Uterus (tissue), 4 donors: ENCODE results near the gene GPR27. TPM values are rescaled to one million over a fixed set of nuclear protein-coding genes. Genes with fewer than 3 reads are reported as not detected.

ENCODE experiments used
- DNase-seq, 2 donors: peaks; one replicate each; pipeline ENCODE4 v3.0.0-alpha.2; 2019 to 2020
- H3K27ac ChIP-seq, 2 donors: fragments of 200-600 bp; sonication (generic); 1 replicate in 1 of 2; 2 replicates in 1 of 2; pipeline ENCODE4 v1.5.1; 2016 to 2018
- H3K27me3 ChIP-seq, 2 donors: fragments of 200-600 bp; sonication (generic); one replicate each; pipeline ENCODE4 v1.5.1; 2018 to 2019; ENCODE audit warnings: control low read depth in 1 of 2
- H3K36me3 ChIP-seq, 2 donors: fragments of 200-600 bp; sonication (generic); one replicate each; pipeline ENCODE4 v1.5.1; 2019; ENCODE audit warnings: control low read depth in 1 of 2
- H3K4me1 ChIP-seq, 2 donors: fragments of 200-600 bp; sonication (generic); one replicate each; pipeline ENCODE4 v1.5.1; 2018 to 2019; ENCODE audit warnings: control low read depth in 1 of 2
- H3K4me3 ChIP-seq, 2 donors: fragments of 200-600 bp; sonication (generic); 1 replicate in 1 of 2; 2 replicates in 1 of 2; pipeline ENCODE4 v1.5.1; 2018 to 2019; ENCODE audit warnings: mild to moderate bottlenecking in 1 of 2
- H3K9me3 ChIP-seq, 2 donors: fragments of 200-600 bp; sonication (generic); one replicate each; pipeline ENCODE4 v1.5.1; 2019; ENCODE audit warnings: control low read depth in 1 of 2
- CTCF ChIP-seq, 4 experiments: fragments of 200-600 bp in 2 of 4; fragments of 450-650 bp in 2 of 4; sonication (generic) in 2 of 4; IDR thresholded peaks; one replicate each; pipeline ENCODE4 v1.5.1; 2016 to 2019; ENCODE audit warnings: antibody characterized with exemption in 4 of 4, mild to moderate bottlenecking in 2 of 4, moderate library complexity in 1 of 4
- POLR2A ChIP-seq, 2 donors: fragments of 450-650 bp; IDR thresholded peaks; one replicate each; pipeline ENCODE4 v1.6.1; 2016; ENCODE audit warnings: antibody characterized with exemption in 2 of 2, mild to moderate bottlenecking in 1 of 2, moderate library complexity in 1 of 2
- intact Hi-C: fragments of 100-400 bp; cut with DNase I; formaldehyde crosslinking; loops from one replicate; pipeline ENCODE4 v1.15.1; 2023; ENCODE audit warnings: low total_unique reads
- total RNA-seq, 4 donors: library from RNA; depleted of rRNA in 3 of 4; stranded (reverse); fragments of >200 nt in 3 of 4; gene quantifications; one replicate each; pipeline versions ENCODE4 v1.1.0 to v1.2.4, GENCODE V29; 2014 to 2023
- donor health status: DM: yes; HTN: yes; CAD: no.

The GPR27 gene
- total RNA-seq, 4 donors from 2014 or later: under 0.01 to 9.7 (median 4.4) TPM

- no peak for DNase-seq
- H3K9me3 ChIP-seq: no peaks in the 10 kb centered on the region
- H3K27ac ChIP-seq: no peak overlapping the region
- H3K36me3 ChIP-seq: no peaks in the 10 kb centered on the region
- peaks cover 0 to 8% of the 10 kb centered on the region in 2 donors for H3K4me1 ChIP-seq
- TF ChIP-seq POLR2A (IDR thresholded peaks at IDR 0.05) (no peak), CTCF (IDR thresholded peaks at IDR 0.05) (no peak)
- H3K27me3 ChIP-seq: peaks cover 15 to 37% of the 10 kb centered on the region in 2 donors
- intact Hi-C loops: no loop called here
- no peak overlapping the region for H3K4me3 ChIP-seq
These were observed 32.9 kb downstream of the GPR27 start for GRCh38 chr3:71786551-71786950.

DNA sequence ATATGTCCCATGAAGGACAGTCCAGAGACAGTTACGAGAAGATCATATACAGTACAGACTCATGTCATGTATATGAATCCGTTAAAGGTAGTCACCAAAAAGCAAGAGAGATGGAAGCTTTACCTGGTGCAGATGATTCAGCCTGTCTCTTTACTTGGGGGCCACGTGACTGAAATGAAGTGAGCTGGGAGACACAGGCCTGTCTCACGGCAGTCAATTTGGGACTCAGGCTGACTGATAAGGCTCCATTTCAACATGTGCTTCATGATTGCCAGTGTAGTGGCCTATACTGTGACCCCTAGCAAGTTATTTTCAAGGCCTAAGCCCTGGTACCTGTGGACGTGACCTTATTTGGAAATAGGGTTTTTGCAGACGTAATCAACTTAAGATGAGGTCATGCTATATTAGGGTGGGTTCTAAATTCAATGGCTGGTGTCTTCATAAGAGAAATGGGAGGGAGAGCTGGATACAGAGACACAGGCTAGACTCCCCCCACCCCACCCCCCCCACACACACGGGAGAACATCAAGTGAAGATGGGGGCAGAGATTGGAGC is 34.3 kb downstream of the GPR27 start:
- intact Hi-C loops: no loop called here
- Histone ChIP-seq H3K4me1 (peaks cover 0 to 8% of the 10 kb centered on the region in 2 donors), H3K27ac (no peak overlapping the region), H3K36me3 (no peaks in the 10 kb centered on the region), H3K27me3 (peaks cover 13 to 23% of the 10 kb centered on the region in 2 donors), H3K4me3 (no peak overlapping the region), H3K9me3 (no peaks in the 10 kb centered on the region)
- no peak for DNase-seq
- TF ChIP-seq POLR2A (IDR thresholded peaks at IDR 0.05) (no peak), CTCF (IDR thresholded peaks at IDR 0.05) (no peak)

GRCh38 chr3:71789922-71790321 is 36.3 kb downstream of the GPR27 start:
- TF ChIP-seq CTCF (IDR thresholded peaks at IDR 0.05): no peak
- no peak for TF ChIP-seq POLR2A (IDR thresholded peaks at IDR 0.05)
- H3K9me3 ChIP-seq: no peaks in the 10 kb centered on the region
- no peak overlapping the region for H3K4me3 ChIP-seq
- H3K27me3 ChIP-seq: peaks cover 0 to 8% of the 10 kb centered on the region in 2 donors
- intact Hi-C loops: no loop called here
- H3K36me3 ChIP-seq: no peaks in the 10 kb centered on the region
- no peak for DNase-seq
- peaks cover 0 to 5% of the 10 kb centered on the region in 2 donors for H3K4me1 ChIP-seq
- no peak overlapping the region for H3K27ac ChIP-seq

GRCh38 chr3:71791634-71792033 is 38.0 kb downstream of the GPR27 start:
- Histone ChIP-seq H3K36me3 (no peaks in the 10 kb centered on the region), H3K4me3 (no peak overlapping the region), H3K9me3 (no peaks in the 10 kb centered on the region), H3K27me3 (no peaks in the 10 kb centered on the region), H3K4me1 (no peaks in the 10 kb centered on the region), H3K27ac (no peak overlapping the region)
- DNase-seq: no peak
- intact Hi-C loops: no loop called here
- no peak for TF ChIP-seq CTCF (IDR thresholded peaks at IDR 0.05)
- TF ChIP-seq POLR2A (IDR thresholded peaks at IDR 0.05): no peak

GRCh38 chr3:71796290-71796689 is 42.6 kb downstream of the GPR27 start:
- no peaks in the 10 kb centered on the region for H3K9me3 ChIP-seq
- TF ChIP-seq POLR2A (IDR thresholded peaks at IDR 0.05) (no peak), CTCF (IDR thresholded peaks at IDR 0.05) (no peak)
- no peaks in the 10 kb centered on the region for H3K4me1 ChIP-seq
- H3K4me3 ChIP-seq: no peak overlapping the region
- intact Hi-C loops: no loop called here
- peaks cover 0 to 7% of the 10 kb centered on the region in 2 donors for H3K27me3 ChIP-seq
- no peaks in the 10 kb centered on the region for H3K36me3 ChIP-seq
- no peak overlapping the region for H3K27ac ChIP-seq
- no peak for DNase-seq
